Measurements from ENCODE around the gene MPI.
A peak's percentile ranks its signal among the peaks of the same experiment; 100 is the strongest.

Gene MPI

GRCh38 chr15:74889883-74890664 lies at the start of gene MPI:
TSS of gene MPI (plus strand) at chr15:74890042. CDS start at chr15:74890074, 32 bp downstream.
- peak; percentile 80 for DNase-seq (ENCODE audit: low read depth)

- no peak for DNase-seq (ENCODE audit: low read depth)
Measured at GRCh38 chr15:74840851-74841775, 48.7 kb upstream of the MPI start.

- DNase-seq (ENCODE audit: low read depth) = no peak
Measured at GRCh38 chr15:74841891-74842373, 47.9 kb upstream of the MPI start.

- peak; percentile 85 for DNase-seq (ENCODE audit: low read depth)
Measured at GRCh38 chr15:74842581-74843444, 47.0 kb upstream of the MPI start, which contains the start of gene ULK3. TSS of gene ULK3 (minus strand) at chr15:74843156. CDS start at chr15:74843105, 51 bp downstream.

- DNase-seq (ENCODE audit: low read depth) = no peak
Measured at GRCh38 chr15:74843445-74843828, 46.4 kb upstream of the MPI start.

GRCh38 chr15:74843891-74844299 lies 45.9 kb upstream of the MPI start:
- DNase-seq (ENCODE audit: low read depth) = no peak

GRCh38 chr15:74844319-74845207 lies 45.3 kb upstream of the MPI start:
- DNase-seq (ENCODE audit: low read depth) = no peak

- DNase-seq (ENCODE audit: low read depth) = peak; percentile 37
Measured at GRCh38 chr15:74845208-74845568, 44.7 kb upstream of the MPI start.

GRCh38 chr15:74845581-74845980 lies 44.3 kb upstream of the MPI start:
- DNase-seq (ENCODE audit: low read depth) = no peak

GRCh38 chr15:74847432-74847831 lies 42.4 kb upstream of the MPI start:
- no peak for DNase-seq (ENCODE audit: low read depth)

- no peak for DNase-seq (ENCODE audit: low read depth)
Measured at GRCh38 chr15:74850393-74850792, 39.4 kb upstream of the MPI start.

GRCh38 chr15:74851960-74852359 lies 37.9 kb upstream of the MPI start:
- DNase-seq (ENCODE audit: low read depth) = no peak

- DNase-seq (ENCODE audit: low read depth) = no peak
Measured at GRCh38 chr15:74854453-74855022, 35.3 kb upstream of the MPI start.

GRCh38 chr15:74855857-74856256 lies 34.0 kb upstream of the MPI start:
- no peak for DNase-seq (ENCODE audit: low read depth)

- DNase-seq (ENCODE audit: low read depth) = no peak
Measured at GRCh38 chr15:74856537-74856936, 33.3 kb upstream of the MPI start.

- no peak for DNase-seq (ENCODE audit: low read depth)
Measured at GRCh38 chr15:74857082-74857655, 32.7 kb upstream of the MPI start.

- DNase-seq (ENCODE audit: low read depth) = no peak
Measured at GRCh38 chr15:74857671-74858368, 32.0 kb upstream of the MPI start.

- DNase-seq (ENCODE audit: low read depth) = no peak
Measured at GRCh38 chr15:74858369-74858740, 31.5 kb upstream of the MPI start.

- DNase-seq (ENCODE audit: low read depth) = no peak
Measured at GRCh38 chr15:74863239-74864056, 26.4 kb upstream of the MPI start.

All from stimulated activated CD8-positive, alpha-beta memory T cell treated with anti-CD3 and anti-CD28 coated beads, Interleukin-4, amount 100 ng/mL, for 24 hours (primary cell).